Putamen (tissue), 1 donor: ENCODE data around the gene KAT6B.
"Not testable (repeated sequence)": the region's sequence is repeated elsewhere in the genome, so short reads cannot be mapped to it uniquely, and the experiment has no call there.

Experiments
- DNase-seq: peaks from one replicate; pipeline ENCODE4 v3.0.0-alpha.2; 2016; ENCODE audit warnings: low spot score

Gene KAT6B

DNA sequence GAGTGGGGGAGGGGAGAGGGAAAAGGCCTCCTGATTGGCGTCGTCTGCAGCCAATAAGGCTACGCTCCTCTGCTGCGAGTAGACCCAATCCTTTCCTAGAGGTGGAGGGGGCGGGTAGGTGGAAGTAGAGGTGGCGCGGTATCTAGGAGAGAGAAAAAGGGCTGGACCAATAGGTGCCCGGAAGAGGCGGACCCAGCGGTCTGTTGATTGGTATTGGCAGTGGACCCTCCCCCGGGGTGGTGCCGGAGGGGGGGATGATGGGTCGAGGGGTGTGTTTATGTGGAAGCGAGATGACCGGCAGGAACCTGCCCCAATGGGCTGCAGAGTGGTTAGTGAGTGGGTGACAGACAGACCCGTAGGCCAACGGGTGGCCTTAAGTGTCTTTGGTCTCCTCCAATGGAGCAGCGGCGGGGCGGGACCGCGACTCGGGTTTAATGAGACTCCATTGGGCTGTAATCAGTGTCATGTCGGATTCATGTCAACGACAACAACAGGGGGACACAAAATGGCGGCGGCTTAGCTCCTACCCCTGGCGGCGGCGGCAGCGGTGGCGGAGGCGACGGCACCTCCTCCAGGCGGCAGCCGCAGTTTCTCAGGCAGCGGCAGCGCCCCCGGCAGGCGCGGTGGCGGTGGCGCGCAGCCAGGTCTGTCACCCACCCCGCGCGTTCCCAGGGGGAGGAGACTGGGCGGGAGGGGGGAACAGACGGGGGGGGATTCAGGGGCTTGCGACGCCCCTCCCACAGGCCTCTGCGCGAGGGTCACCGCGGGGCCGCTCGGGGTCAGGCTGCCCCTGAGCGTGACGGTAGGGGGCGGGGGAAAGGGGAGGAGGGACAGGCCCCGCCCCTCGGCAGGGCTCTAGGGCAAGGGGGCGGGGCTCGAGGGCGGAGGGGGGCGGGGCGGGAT lies at the start of gene KAT6B:
Gene KAT6B (plus strand): TSS at position 459 of the 903 bp plus-strand sequence. CDS start 16,258 bp downstream, outside the sequence.
- DNase-seq: peak; percentile 100

DNA sequence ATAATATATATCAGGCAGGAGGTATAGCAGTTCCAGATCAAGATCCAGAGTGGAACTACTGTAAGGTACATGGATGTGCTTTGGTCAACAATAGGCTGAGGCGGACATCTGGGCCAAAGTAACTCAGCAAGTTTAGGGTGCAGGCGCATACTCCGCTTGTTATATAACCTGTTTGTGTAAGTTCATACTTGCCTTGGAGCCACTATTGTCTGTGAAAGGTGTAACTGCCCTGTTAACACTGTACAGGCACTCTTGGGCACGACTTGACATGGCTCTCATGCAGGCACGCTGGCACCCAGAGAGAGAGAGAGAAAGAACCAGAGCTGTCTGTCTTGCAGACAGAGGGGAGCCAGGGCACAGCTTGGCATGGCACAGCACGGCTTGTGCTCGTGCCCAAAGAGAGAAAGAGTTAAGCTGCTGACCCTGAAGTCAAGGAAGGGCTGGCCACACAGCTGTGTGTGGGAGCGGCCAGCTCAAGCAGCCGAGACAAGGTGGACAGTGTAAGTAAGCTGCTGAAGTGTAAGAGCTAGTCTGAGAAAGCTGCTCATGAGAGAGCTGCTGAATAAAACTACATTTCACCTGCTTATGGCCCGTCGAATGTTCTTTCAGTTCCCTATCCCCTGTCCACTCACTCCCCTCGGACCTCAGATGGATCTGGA lies 47.8 kb upstream of the KAT6B start:
- DNase-seq: no peak

DNA sequence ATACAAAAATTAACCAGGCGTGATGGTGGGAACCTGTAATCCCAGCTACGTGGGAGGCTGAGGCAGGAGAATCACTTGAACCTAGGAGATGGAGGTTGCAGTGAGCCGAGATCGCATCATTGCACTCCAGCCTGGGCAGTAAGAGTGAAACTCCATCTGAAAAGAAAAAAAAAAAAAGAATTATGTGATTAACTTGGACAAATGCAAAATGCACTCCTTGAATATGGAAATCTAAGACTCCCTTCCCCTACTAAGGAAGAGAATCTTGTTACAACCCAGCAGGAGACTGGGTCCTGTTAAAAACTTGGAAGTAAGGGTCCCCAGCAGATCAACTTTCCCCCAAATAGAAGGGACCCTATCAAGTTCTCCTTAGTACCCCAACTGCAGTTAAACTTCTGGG lies 44.5 kb upstream of the KAT6B start:
- not testable (repeated sequence) for DNase-seq

DNA sequence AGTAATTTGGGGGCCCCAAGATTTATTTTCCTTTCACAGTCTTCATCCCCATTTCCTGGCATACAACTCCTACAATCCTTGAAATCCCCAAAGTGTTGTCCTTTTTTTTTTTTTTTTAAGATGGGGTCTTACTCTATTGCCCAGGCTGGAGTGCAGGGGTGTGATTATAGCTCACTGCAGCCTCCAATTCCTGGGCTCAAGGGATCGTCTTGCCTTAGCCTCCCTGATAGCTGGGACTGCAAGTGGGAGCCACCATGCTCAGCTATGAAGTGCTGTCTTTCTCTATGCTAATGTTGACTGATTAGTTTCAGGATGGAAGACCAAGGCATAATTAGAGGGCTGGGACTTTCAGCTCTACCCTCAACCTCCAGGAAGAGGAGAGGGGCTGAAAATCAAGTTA lies 41.9 kb upstream of the KAT6B start:
- no peak for DNase-seq

DNA sequence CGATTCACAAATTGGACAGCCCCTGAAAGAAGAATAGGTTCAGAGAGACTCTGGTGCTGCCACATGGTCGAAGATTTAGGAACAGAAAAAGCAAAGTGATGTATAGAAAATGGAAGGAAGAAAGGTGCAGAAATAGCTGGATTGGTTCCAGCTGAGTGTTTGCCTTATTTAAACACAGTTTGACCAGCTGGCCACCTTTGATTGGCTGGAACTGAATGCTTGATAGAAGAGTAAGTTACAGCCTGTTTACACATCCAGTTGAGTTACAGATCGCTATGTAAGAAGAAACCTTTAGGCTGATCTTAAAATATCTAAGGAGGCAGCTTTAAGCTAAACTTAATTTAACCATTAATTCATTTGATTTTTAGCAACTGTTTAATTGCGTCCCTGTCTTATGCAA lies 40.3 kb upstream of the KAT6B start:
- DNase-seq: no peak

DNA sequence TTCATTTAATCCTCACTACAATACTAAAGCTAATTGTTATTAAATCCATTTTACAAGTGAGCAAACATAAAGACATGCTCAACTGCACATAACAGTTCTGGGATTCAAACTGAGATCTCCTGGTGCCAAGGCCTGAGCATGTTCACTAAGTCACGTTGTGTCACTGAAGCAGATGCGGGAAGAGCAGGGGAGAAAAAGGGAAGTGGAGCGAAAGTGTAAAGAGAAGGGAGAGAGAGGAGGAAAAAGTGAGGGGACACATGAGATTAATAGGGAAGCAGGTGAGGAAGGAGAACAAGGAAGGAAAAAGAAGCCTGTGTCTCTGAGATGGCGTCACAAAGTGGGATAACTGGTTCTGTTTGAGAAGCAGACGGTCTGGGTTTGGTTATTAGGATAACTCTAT lies 38.9 kb upstream of the KAT6B start:
- DNase-seq: no peak

DNA sequence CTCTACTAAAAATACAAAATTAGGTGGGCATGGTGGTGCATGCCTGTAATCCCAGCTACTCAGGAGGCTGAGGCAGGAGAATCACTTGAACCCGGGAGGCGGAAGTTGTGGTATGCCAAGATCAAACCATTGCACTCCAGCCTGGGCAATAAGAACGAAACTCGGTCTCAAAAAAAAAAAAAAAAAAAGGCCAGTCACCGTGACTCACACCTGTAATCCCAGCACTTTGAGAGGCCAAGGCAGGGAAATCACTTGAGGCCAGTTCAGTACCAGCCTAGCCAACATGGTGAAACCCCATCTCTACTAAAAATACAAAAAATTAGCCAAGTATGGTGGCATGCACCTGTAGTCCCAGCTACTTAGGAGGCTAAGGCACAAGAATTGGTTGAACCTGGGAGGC lies 34.4 kb upstream of the KAT6B start:
- not testable (repeated sequence) for DNase-seq

DNA sequence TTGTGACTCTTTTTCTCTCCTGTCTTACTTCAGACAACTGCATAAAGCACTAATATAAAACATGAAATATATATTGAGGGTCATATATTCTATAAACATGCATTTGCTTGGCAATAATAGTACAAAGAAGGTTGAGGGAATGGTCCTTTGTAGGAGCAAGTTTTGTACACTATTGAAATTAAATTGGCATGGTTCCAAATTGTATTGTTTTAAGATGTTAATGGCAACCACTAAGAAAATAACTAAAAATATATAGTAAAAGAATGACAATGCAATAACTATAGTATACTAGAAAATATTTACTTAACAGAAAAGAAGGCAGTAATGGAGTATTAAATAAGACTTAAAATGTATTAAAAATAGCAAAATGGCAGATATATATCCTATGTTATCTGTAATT lies 33.7 kb upstream of the KAT6B start:
- DNase-seq: no peak

DNA sequence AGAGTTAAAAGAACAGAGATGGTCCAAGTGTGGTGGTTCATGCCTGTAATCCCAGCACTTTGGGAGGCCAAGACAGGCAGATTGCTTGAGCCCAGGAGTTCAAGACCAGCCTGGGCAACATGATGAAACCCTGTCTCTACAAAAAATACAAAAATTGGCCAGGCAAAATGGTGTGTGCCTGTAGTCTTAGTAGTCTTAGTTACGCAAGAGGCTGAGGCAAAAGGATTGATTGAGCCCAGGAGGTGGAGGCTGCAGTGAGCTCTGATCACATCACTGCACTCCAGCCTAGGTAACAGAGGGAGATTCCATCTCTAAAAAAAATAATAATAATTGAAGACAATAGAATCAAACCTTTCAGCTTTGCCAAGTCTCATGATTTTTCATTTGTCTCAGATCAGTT lies 33.2 kb upstream of the KAT6B start:
- not testable (repeated sequence) for DNase-seq

DNA sequence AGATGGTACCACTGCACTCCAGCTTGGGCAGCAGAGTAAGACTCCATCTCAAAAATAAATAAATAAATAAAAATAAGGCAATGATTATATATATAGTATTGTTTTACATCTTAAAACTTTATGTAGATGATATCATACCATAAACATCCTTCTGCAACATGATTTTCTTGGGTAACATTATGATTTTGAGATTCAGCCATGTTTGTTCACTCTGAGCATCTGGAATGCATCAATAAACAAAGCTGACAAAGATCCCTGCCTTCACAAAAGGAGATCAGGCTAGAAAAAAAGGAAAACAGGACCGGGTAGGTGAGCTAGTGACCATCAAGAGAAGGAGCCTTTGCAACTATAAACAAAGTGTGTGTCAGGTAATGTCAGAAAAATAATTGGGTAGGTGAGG lies 31.9 kb upstream of the KAT6B start:
- no peak for DNase-seq

DNA sequence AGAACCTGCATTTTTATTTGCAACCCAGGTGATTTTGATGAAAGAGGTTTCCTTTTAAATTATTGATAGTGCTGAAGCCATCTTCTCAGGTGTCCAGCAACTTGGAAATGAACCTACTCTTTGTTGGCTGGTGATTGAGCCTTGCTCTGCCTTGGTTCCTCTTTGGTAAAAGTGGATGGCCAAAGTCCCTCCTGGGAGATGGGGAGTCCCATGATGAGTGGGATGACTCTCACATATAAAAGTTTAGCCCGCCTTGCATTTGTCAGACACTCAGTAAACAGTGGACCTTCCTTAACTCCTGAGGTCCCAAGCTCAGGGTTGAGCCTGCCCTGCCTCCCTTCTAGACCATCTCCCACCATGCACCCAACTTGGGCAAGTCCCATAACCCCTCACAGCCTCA lies 28.9 kb upstream of the KAT6B start:
- no peak for DNase-seq

DNA sequence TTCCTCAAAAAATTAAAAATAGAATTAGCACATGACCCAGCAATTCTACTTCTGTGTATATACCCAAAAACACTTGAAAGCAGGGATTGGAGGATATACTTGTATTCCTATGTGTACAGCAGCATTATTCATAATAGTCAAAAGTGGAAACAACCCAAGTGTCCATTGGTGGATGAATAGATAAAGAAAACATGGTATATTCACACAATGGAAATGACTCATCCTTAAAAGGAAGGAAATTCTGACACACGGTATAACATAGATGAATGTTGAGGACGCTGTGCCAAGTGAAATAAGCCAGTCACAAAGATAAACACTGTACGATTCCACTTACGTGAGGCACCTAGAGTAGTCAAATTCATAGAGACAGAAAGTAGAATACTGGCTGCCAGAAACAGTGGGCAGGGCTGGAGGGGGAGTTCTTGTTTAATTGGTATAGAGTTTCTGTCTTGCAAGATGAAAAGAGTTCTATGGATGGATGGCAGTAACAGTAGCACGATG lies 26.6 kb upstream of the KAT6B start:
- DNase-seq: no peak

DNA sequence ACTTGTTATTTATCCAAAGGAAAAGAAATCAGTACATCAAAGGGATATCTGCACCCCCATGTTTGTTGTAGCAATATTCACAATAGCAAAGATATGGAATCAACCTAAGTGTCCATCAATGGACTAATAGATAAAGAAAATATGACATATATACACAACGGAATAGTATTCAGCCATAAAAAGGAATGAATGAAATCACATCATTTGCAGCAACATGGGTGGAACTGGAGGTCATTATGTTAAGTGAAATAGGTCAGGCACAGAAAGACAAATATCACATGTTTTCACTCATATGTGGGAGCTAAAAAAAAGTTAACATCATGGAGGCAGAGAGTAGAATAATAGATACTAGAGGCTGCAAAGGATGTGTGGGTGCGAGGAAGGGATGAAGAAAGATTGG lies 25.0 kb upstream of the KAT6B start:
- no peak for DNase-seq

DNA sequence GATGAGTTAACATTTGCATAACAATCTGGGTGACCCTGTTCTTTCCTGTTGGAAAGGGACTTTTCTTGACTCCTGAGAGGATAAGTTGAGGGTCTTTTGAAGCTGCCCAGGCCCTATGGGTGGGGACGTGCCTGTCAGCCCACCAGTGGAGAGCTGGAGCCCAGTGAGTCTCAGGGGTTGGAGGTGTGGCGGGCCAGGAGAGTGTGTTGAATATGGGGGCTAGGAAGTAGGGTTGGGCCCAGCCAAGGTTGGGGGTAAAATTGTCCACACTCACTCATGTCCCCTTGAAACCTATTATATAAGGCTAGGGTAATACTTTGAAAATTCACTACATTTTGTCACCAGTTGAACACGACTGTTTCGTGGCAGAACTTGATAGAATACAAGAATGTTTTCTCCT lies 17.9 kb upstream of the KAT6B start:
- DNase-seq: no peak

DNA sequence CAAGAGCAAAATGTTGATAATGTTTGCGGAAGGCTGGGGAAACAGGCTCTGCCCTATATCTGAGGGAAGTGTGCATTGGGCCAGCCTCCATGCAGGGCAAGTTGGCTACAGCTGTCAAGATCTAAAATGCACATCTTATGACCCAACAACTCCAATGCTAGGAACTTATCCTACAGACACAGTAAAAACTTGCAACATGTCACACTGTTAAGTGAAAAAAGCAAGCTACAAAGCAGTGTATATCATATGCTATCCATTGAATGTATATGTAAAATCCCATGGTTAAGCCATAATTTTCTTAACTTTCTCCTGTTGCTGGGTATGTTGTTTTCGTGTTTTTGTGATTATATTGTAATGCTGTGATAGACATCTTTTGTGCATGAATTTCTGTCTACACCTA lies 16.3 kb upstream of the KAT6B start:
- DNase-seq: no peak

DNA sequence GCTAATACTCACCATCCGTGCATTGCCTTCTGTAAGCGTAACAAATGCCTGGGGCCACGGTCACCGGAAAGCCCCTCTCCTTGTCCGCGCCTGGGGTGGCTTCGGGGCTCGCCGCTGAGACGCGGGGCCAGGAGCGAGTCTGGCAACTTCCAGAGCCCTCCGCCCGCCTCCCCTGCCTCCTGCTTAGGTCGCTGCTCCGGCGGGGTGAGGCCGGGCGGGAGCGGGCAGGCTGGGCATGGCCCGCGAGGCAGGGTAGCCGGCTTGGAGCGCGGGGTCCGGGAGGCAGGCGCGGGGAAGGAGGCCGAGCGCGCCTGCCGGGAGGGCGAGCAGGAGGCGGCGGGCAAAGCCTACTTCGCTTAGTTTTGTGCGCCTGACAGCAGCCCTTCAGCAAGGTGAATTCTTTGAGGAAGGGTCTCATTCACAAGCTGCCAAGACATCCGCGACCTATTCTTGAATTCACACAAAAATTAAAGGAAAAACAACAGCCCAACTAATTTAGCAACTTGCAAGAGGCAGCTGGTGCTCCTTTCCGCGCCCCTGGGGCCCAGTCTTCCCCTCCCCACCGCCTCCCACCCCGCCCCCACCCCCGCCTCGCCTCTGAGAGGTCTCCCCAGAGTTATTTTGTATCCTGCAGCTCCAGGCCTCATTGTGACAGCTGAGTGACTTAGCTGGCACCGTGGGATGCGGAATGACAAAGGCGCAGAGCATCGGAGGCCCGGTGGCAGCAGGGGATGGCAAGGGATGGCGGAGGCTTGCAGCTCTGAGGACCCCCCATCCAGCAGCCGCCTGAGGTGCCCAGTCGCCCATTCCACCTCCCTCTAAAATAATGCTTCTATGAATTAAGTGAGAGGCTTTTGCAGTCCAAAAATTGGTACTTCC lies 12.8 kb upstream of the KAT6B start:
- no peak for DNase-seq

DNA sequence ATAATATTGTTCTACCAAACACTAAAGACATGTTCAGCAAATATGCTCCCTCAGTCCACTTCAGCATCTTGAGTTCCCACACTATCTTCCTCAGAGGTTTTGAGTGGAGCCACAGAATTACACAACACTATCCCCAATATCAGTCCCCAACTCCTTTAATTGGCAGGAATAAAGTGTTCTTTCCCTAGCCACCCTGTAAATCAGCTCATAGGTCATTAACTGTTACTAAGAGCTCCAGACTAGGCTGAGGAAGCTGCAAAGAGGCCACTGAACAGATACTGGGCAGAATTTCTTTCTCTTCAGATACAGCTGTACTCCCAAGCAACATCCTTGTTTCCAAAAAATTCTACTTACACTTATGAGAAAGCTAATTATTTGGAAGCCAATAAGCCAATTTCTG lies 11.6 kb upstream of the KAT6B start:
- no peak for DNase-seq

DNA sequence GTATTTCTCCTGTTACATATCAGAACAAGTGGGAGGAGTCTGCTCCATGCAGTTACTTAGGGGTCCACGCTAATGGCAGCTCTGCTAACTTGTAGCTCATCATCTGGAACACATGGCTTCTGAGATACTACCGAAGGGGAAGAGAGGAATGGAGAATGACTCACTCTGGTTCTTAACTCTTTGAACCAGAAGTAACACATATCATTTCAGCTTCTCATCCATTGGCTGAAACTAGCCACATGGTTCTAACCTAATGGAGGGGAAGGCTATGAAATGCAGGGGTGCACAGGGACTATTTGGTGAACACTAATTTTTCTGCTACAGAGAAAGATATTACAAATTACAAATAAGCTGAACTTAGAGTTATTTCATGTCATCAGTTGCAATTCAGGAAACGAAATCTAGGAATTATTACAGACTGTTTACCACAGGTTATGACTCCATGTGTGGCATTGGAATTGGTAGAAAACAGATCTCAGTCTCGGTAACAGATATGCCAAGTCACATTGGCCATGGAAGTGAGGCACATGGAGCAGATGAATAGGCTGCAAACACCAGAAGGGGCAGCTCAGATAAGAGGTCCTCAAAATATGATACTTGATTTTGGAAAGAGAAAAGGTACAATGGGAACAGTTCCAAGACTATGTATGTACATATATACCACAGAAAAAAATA lies 9.4 kb upstream of the KAT6B start:
- no peak for DNase-seq

DNA sequence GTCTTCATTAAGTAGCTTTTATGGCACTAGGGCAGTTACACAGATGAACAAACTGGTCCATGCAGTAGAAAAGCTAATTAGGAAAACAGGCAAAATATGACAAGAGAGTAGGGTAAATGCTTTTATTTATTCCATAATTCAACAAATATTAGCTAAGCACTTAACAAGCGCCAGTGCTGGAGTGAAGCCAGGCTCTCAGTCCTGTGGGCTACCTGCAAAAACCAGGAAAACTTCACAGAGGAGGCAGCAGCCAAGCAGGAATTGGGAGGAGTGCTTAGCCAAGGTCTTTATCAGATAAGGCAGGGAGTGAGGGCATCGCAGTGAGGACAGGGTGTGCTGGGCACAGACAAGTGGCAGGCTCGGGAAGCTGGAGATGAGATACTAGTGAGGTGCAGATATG lies 4.9 kb upstream of the KAT6B start:
- no peak for DNase-seq

DNA sequence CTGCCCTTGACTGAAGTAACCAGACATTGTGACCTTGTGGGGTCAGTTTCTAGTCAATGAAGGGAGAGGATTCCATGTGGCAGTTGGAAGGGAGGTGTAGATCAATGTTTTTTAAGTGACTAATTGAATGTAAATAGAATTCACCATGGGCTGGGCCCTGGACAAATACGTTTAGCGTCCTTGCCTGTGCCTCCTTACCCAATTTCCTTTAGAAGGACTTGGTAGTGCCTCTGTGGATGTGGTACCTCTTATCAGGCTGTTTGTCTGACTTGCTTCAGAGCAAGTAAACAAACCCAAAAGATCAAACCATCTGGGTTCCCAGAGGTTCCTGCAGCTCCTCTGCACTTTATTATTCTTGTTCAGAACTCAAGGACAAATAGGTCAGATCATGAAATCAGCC lies 4.3 kb upstream of the KAT6B start:
- no peak for DNase-seq

DNA sequence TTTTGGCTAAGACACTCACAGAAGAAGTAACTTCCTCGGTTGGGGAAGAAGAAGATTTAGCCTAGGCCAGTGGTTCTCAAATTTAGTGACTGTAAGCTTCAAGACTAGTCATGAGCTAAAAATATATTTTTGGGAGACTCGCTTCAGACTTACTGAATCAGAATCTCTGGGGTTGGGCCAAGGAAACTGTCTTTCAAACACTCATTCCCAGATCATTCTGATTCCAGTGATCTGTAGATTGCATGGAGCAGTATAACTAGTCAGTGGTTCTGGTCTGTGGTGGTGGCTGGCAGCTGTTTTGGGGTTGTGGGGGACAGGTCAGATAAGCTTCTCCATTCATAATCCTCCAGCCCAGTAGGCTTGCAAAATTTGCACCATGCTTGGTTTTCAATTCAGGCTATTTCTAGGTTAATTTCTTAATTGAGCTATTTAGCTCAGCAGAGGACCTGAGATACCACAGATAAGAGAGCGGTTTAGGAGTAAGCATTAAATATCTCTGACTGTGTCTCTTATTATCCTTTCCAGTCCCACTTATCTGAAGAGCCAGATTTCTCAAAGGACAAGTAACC lies 3.8 kb upstream of the KAT6B start:
- no peak for DNase-seq
